Calu3 (cell line): ENCODE data around the gene CSTPP1. TPM values are rescaled to one million over a fixed set of nuclear protein-coding genes. Genes with fewer than 3 reads are reported as not detected.

ENCODE experiments used
- BruUV-seq: library from RNA; stranded (reverse); fragments of 400-500 nt; replicated peaks from 2 replicates; lab custom pipeline; 2021; lab: Mats Ljungman, UMichigan
- CTCF ChIA-PET: fragments of 300-600 bp; sonication (Branson Sonifier 250); formaldehyde crosslinking; loops from one replicate; lab custom pipeline; 2022; ENCODE audit warnings: antibody characterized with exemption; lab: Charles Lee
- DNase-seq: peaks from one replicate; pipeline ENCODE4 v3.0.0; 2022
- H3K27ac Mint-ChIP-seq: one replicate; pipeline ENCODE4 v1.8.0; 2022; ENCODE audit warnings: mixed read lengths; ENCODE audit not compliant: unreplicated experiment
- H3K27me3 Mint-ChIP-seq: one replicate; pipeline ENCODE4 v1.8.0; 2022; ENCODE audit warnings: mixed read lengths; ENCODE audit not compliant: unreplicated experiment
- H3K36me3 Mint-ChIP-seq: one replicate; pipeline ENCODE4 v1.8.0; 2022; ENCODE audit warnings: mild to moderate bottlenecking, moderate library complexity, mixed read lengths; ENCODE audit not compliant: insufficient read depth, unreplicated experiment
- H3K4me1 Mint-ChIP-seq: one replicate; pipeline ENCODE4 v1.8.0; 2022; ENCODE audit warnings: mild to moderate bottlenecking, low read depth, mixed read lengths; ENCODE audit not compliant: unreplicated experiment
- H3K4me3 Mint-ChIP-seq: one replicate; pipeline ENCODE4 v1.8.0; 2022; ENCODE audit warnings: mild to moderate bottlenecking, low read depth, moderate library complexity, mixed read lengths; ENCODE audit not compliant: unreplicated experiment
- H3K9me3 Mint-ChIP-seq: one replicate; pipeline ENCODE4 v1.8.0; 2022; ENCODE audit warnings: low read depth, mixed read lengths; ENCODE audit not compliant: unreplicated experiment
- intact Hi-C: fragments of 100-400 bp; cut with micrococcal nuclease; formaldehyde crosslinking; loops from one replicate; pipeline ENCODE4 v1.10.0; 2022; ENCODE audit not compliant: unreplicated experiment
- total RNA-seq: library from RNA; stranded (reverse); gene quantifications from 2 replicates; pipeline ENCODE4 v1.2.3, GENCODE V29; 2022
- TF ChIP-seq, protein P1 (sequence below): fragments of 200-600 bp; IDR thresholded peaks from one replicate; pipeline ENCODE4 v1.8.0; 2022; ENCODE audit warnings: antibody characterized with exemption; ENCODE audit not compliant: unreplicated experiment

The CSTPP1 gene
- total RNA-seq, 1 experiment from 2014 or later: 23.2 TPM

DNA sequence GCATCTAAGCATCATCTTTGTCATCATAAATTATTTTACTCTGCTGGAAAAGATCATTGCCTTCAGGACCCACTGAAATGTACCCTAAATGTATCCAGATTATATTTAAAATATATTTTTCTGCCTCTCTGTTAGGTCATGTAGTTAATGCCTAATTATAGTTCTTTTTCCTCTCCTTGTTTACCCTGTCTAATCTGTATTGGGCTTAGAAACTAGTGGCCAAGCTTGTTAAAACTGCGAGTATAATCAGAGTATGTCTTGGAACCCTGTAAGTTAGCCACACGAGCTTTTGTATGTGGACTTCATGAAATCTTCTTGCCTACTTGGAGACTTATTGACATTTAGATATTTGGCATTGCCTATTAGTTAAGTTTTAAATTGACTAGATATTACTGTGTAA lies 184.5 kb downstream of the CSTPP1 start:
- no peaks in the 10 kb centered on the region for H3K9me3 Mint-ChIP-seq
- H3K36me3 Mint-ChIP-seq: no peaks in the 10 kb centered on the region
- TF ChIP-seq, protein P1, sequence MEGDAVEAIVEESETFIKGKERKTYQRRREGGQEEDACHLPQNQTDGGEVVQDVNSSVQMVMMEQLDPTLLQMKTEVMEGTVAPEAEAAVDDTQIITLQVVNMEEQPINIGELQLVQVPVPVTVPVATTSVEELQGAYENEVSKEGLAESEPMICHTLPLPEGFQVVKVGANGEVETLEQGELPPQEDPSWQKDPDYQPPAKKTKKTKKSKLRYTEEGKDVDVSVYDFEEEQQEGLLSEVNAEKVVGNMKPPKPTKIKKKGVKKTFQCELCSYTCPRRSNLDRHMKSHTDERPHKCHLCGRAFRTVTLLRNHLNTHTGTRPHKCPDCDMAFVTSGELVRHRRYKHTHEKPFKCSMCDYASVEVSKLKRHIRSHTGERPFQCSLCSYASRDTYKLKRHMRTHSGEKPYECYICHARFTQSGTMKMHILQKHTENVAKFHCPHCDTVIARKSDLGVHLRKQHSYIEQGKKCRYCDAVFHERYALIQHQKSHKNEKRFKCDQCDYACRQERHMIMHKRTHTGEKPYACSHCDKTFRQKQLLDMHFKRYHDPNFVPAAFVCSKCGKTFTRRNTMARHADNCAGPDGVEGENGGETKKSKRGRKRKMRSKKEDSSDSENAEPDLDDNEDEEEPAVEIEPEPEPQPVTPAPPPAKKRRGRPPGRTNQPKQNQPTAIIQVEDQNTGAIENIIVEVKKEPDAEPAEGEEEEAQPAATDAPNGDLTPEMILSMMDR: no peak
- intact Hi-C loops: no loop called here
- H3K4me1 Mint-ChIP-seq: no peaks in the 10 kb centered on the region
- no peak overlapping the region for H3K27ac Mint-ChIP-seq
- no peak overlapping the region for H3K4me3 Mint-ChIP-seq
- BruUV-seq: no TSS peak
- no peak for DNase-seq
- peaks cover 4% of the 10 kb centered on the region for H3K27me3 Mint-ChIP-seq
- CTCF ChIA-PET: no interaction called here

DNA sequence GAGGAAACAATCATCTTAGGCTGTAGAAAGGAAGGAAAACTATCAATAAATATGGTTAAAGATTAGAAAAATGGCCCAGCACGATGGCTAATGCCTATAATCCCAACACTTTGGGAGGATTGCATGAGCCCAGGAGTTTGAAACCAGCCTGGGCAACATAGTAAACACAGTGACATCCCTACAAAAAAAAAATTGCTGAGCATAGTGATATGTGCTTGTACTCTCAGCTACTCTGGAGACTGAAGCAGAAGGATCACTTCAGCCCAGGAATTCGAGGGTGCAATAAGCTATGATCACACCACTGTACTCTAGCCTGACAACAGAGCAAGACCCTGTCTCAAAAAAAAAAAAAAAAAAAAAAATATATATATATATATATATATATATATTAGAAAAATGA lies 185.2 kb downstream of the CSTPP1 start:
- no TSS peak for BruUV-seq
- DNase-seq: no peak
- Mint-ChIP-seq H3K4me3 (no peak overlapping the region), H3K27me3 (no peaks in the 10 kb centered on the region), H3K4me1 (no peaks in the 10 kb centered on the region), H3K36me3 (no peaks in the 10 kb centered on the region), H3K9me3 (no peaks in the 10 kb centered on the region), H3K27ac (no peak overlapping the region)
- CTCF ChIA-PET: no interaction called here
- intact Hi-C loops: no loop called here
- TF ChIP-seq, protein P1: no peak

- Mint-ChIP-seq H3K4me1 (no peaks in the 10 kb centered on the region), H3K27ac (no peak overlapping the region), H3K36me3 (no peaks in the 10 kb centered on the region), H3K27me3 (no peaks in the 10 kb centered on the region), H3K4me3 (no peak overlapping the region), H3K9me3 (no peaks in the 10 kb centered on the region)
- TF ChIP-seq, protein P1: no peak
- BruUV-seq: no TSS peak
- CTCF ChIA-PET: no interaction called here
- no peak for DNase-seq
- intact Hi-C loops: no loop called here
Measured at GRCh38 chr11:47123094-47123493, 186.5 kb downstream of the CSTPP1 start.

GRCh38 chr11:47124675-47125074 lies 188.1 kb downstream of the CSTPP1 start:
- intact Hi-C loops: no loop called here
- BruUV-seq: no TSS peak
- Mint-ChIP-seq H3K4me1 (no peaks in the 10 kb centered on the region), H3K4me3 (no peak overlapping the region), H3K27me3 (no peaks in the 10 kb centered on the region), H3K9me3 (no peaks in the 10 kb centered on the region), H3K36me3 (no peaks in the 10 kb centered on the region), H3K27ac (no peak overlapping the region)
- TF ChIP-seq, protein P1: no peak
- CTCF ChIA-PET: no interaction called here
- no peak for DNase-seq
